Peyer's patch (tissue), 4 donors: ENCODE data around the gene PXMP2.

Experiments
- POLR2A ChIP-seq, 2 donors: fragments of 450-650 bp; IDR thresholded peaks; one replicate each; pipeline ENCODE4 v1.5.1; 2017; ENCODE audit warnings: antibody characterized with exemption in 2 of 2, mild to moderate bottlenecking in 2 of 2, moderate library complexity in 2 of 2
- TF ChIP-seq, protein P1 (sequence below), 6 experiments: fragments of 450-650 bp in 4 of 6; fragments of 200-600 bp in 2 of 6; sonication (generic) in 1 of 6; IDR thresholded peaks; one replicate each; pipeline ENCODE4 v1.5.1; 2017 to 2019; ENCODE audit warnings: antibody characterized with exemption in 6 of 6, mild to moderate bottlenecking in 3 of 6, moderate library complexity in 1 of 6

DNA sequence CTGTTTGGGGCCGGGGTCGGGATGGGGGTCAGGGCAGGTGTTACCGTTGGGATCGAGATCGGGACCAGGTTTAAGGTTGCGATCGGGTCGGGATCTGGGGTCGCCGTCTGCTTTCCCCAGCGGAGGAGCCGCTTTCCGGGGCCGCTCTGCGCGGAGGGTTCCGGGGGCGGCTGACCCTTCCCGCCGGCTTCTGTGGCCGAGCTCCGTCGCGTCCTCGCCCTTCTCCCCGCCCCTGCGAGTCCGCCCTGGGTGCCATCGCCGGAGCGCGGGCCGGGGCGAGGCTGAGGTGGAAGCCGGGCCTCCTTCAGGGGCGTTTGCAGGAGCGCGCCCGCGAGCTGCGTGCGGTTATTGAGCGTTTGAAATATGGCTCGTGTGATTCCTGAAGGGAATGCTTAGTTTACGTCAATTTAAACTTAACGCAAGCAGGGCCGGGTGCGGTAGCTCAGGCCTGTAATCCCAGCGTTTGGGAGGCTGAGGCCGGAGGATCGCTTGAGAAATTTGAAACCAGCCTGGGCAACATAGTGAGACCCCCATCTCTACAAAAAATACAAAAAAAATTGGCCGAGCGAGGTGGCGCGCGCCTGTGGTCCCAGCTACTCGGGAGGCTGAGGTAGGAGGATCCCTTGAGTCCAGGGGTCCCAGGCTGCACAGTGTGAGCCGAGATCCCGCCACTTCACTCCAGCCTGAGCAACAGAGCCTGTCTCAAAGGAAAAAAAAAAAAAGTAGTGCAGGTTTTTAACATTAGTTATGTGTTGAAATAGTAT lies 23.9 kb downstream of the PXMP2 start:
- TF ChIP-seq, protein P1, sequence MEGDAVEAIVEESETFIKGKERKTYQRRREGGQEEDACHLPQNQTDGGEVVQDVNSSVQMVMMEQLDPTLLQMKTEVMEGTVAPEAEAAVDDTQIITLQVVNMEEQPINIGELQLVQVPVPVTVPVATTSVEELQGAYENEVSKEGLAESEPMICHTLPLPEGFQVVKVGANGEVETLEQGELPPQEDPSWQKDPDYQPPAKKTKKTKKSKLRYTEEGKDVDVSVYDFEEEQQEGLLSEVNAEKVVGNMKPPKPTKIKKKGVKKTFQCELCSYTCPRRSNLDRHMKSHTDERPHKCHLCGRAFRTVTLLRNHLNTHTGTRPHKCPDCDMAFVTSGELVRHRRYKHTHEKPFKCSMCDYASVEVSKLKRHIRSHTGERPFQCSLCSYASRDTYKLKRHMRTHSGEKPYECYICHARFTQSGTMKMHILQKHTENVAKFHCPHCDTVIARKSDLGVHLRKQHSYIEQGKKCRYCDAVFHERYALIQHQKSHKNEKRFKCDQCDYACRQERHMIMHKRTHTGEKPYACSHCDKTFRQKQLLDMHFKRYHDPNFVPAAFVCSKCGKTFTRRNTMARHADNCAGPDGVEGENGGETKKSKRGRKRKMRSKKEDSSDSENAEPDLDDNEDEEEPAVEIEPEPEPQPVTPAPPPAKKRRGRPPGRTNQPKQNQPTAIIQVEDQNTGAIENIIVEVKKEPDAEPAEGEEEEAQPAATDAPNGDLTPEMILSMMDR (IDR thresholded peaks at IDR 0.05), result no peak
- TF ChIP-seq POLR2A (IDR thresholded peaks at IDR 0.05), result no peak
